OCI-LY7 (cell line): ENCODE results near the gene EP400. TPM values are rescaled to one million over a fixed set of nuclear protein-coding genes. Genes with fewer than 3 reads are reported as not detected.

ENCODE experiments used
- BruUV-seq: library from RNA; stranded (reverse); fragments of 400-500 nt; replicated peaks from 2 replicates; lab custom pipeline; 2021; lab: Mats Ljungman, UMichigan
- CTCF ChIA-PET: fragments of 300-600 bp; sonication (Branson Sonifier 250); formaldehyde crosslinking; loops from one replicate; lab custom pipeline; 2022; ENCODE audit warnings: antibody characterized with exemption; ENCODE audit not compliant: unreplicated experiment; lab: Charles Lee
- POLR2A ChIA-PET: fragments of 300-600 bp; sonication (Branson Sonifier 250); formaldehyde crosslinking; loops from one replicate; lab custom pipeline; 2022; ENCODE audit warnings: antibody characterized with exemption; lab: Charles Lee
- DNase-seq: peaks from one replicate; pipeline ENCODE4 v3.0.0-alpha.2; 2015; ENCODE audit warnings: low spot score
- H2AFZ ChIP-seq: fragments of 200-600 bp; sonication (generic), shearing (Covaris generic); 2 replicates; pipeline ENCODE4 v1.6.1; 2014; ENCODE audit warnings: mild to moderate bottlenecking, antibody characterized with exemption, low read length, moderate library complexity
- H3K27ac ChIP-seq: fragments of 200-600 bp; sonication (generic); 2 replicates; pipeline ENCODE4 v1.5.1; 2014; ENCODE audit warnings: mixed run types, low read depth, mild to moderate bottlenecking, moderate library complexity, low read length, inconsistent platforms; ENCODE audit not compliant: poor library complexity, severe bottlenecking
- H3K36me3 ChIP-seq: fragments of 200-600 bp; sonication (generic); 2 replicates; pipeline ENCODE4 v1.6.1; 2014; ENCODE audit warnings: mild to moderate bottlenecking, antibody characterized with exemption, low read length, moderate library complexity, mixed read lengths; ENCODE audit not compliant: insufficient read depth
- H3K4me1 ChIP-seq: fragments of 200-600 bp; sonication (generic); 2 replicates; pipeline ENCODE4 v1.5.1; 2014; ENCODE audit warnings: mild to moderate bottlenecking, low read length; ENCODE audit not compliant: insufficient read depth, poor library complexity, severe bottlenecking
- H3K4me2 ChIP-seq: fragments of 200-600 bp; sonication (generic); 2 replicates; pipeline ENCODE4 v1.6.1; 2014; ENCODE audit warnings: mild to moderate bottlenecking, low read length
- H3K4me3 ChIP-seq: fragments of 200-600 bp; sonication (generic); 2 replicates; pipeline ENCODE4 v1.5.1; 2014; ENCODE audit warnings: mild to moderate bottlenecking, low read depth, low read length; ENCODE audit not compliant: poor library complexity, severe bottlenecking
- H3K79me2 ChIP-seq: fragments of 200-600 bp; sonication (generic); 2 replicates; pipeline ENCODE4 v1.6.1; 2016; ENCODE audit warnings: low read depth, mild to moderate bottlenecking, low read length, moderate library complexity, mixed read lengths; ENCODE audit not compliant: insufficient read depth
- H3K9me2 ChIP-seq: fragments of 200-600 bp; sonication (generic); 2 replicates; pipeline ENCODE4 v1.6.1; 2016; ENCODE audit warnings: mild to moderate bottlenecking, low read length, mixed read lengths; ENCODE audit not compliant: insufficient read depth
- H3K9me3 ChIP-seq: fragments of 200-600 bp; sonication (generic); 2 replicates; pipeline ENCODE4 v1.6.1; 2014; ENCODE audit warnings: mild to moderate bottlenecking, mixed run types, low read length, mixed read lengths
- H4K20me1 ChIP-seq: fragments of 200-600 bp; sonication (generic); 2 replicates; pipeline ENCODE4 v1.6.1; 2014; ENCODE audit warnings: mild to moderate bottlenecking, antibody characterized with exemption, low read length, moderate library complexity, mixed read lengths; ENCODE audit not compliant: insufficient read depth
- CTCF ChIP-seq: fragments of 200-600 bp; sonication (generic); conservative IDR thresholded peaks from 2 replicates; pipeline ENCODE4 v1.5.1; 2014; ENCODE audit warnings: mild to moderate bottlenecking, antibody characterized with exemption, low read length, moderate library complexity, mixed read lengths
- EZH2phosphoT487 ChIP-seq: fragments of 200-600 bp; sonication (generic); IDR thresholded peaks from 2 replicates; pipeline ENCODE4 v1.6.1; 2018; ENCODE audit warnings: low read depth, borderline replicate concordance, mild to moderate bottlenecking, mixed run types, antibody characterized with exemption, low read length, moderate library complexity, mixed read lengths
- intact Hi-C: fragments of 100-400 bp; cut with micrococcal nuclease; formaldehyde crosslinking; loops from one replicate; pipeline ENCODE4 v1.10.0; 2022; ENCODE audit not compliant: unreplicated experiment
- total RNA-seq, 2 experiments: library from RNA; depleted of rRNA in 1 of 2; stranded (reverse); fragments of >200 nt in 1 of 2; shearing (Covaris generic) in 1 of 2; gene quantifications; 2 replicates each; pipeline ENCODE4 v1.2.3, GENCODE V29; 2014 to 2022

EP400 gene
- total RNA-seq, 2 experiments from 2014 or later, result 20.7 to 56.2 TPM

DNA sequence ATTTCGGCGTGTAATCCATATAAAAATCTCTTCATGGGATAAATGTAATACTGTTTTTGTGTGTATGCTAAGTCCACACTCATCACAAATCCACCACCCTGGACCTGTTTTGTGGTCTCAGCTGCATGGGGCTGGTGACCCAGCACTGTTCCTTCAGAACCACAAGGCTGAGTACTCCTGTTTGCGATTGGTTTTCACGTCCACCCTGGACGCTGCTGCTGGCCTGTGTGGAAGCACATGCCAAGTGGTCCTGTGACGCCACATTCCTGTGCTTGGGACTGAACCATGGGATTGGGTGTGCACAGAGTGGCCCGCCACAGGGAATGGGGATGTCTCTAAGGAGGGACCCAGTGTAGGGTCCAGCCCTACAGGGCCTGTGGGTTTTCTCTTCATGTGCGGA lies 16.4 kb upstream of the EP400 start:
- Histone ChIP-seq H3K4me3 (no peak overlapping the region), H3K4me1 (peaks cover 15% of the 10 kb centered on the region), H3K9me3 (no peaks in the 10 kb centered on the region), H3K79me2 (peaks cover 25% of the 10 kb centered on the region), H2AFZ (no peak overlapping the region), H3K4me2 (no peak overlapping the region), H3K36me3 (peaks cover 81% of the 10 kb centered on the region), H4K20me1 (peaks cover 4% of the 10 kb centered on the region; the same call in 1 of the 2 replicates), H3K27ac (no peak overlapping the region), H3K9me2 (no peaks in the 10 kb centered on the region)
- DNase-seq, result no peak
- CTCF ChIA-PET, result no interaction called here
- intact Hi-C loops, result no loop called here
- POLR2A ChIA-PET, result no interaction called here
- no TSS peak for BruUV-seq
- no peak for TF ChIP-seq CTCF
- TF ChIP-seq EZH2phosphoT487, result no peak

DNA sequence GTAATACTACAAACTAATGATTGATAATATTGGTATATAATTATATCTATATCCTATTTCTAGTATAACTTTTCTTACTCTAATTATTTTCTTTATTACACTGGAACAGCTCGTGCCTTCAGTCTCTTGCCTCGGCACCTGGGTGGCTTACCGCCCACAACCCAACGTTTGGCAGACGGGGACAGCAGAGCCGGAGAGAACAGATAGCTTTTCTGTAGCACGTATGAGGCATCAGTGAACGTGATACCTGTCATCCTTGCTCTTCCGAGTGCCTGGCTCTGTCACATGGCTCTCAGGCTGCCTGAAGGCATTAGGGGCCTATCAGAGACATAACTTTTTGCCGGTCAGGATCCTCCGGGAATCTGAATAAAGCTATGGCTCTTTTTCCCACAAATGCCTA lies 15.2 kb upstream of the EP400 start:
- intact Hi-C loops, result no loop called here
- Histone ChIP-seq H2AFZ (no peak overlapping the region), H3K4me1 (peaks cover 15% of the 10 kb centered on the region), H3K9me3 (no peaks in the 10 kb centered on the region), H3K36me3 (peaks cover 93% of the 10 kb centered on the region), H3K9me2 (no peaks in the 10 kb centered on the region), H3K27ac (no peak overlapping the region), H3K79me2 (peaks cover 20% of the 10 kb centered on the region), H4K20me1 (peaks cover 4% of the 10 kb centered on the region; the same call in 1 of the 2 replicates), H3K4me2 (no peak overlapping the region), H3K4me3 (no peak overlapping the region)
- POLR2A ChIA-PET, result no interaction called here
- no peak for DNase-seq
- no TSS peak for BruUV-seq
- no peak for TF ChIP-seq CTCF
- TF ChIP-seq EZH2phosphoT487, result no peak
- CTCF ChIA-PET, result no interaction called here

- Histone ChIP-seq H4K20me1 (no peaks in the 10 kb centered on the region; the same call in 1 of the 2 replicates), H3K4me3 (no peak overlapping the region), H3K9me2 (no peaks in the 10 kb centered on the region), H3K79me2 (no peaks in the 10 kb centered on the region), H3K4me1 (no peaks in the 10 kb centered on the region), H3K4me2 (no peak overlapping the region), H2AFZ (no peak overlapping the region), H3K9me3 (no peaks in the 10 kb centered on the region), H3K36me3 (peaks cover 98% of the 10 kb centered on the region), H3K27ac (no peak overlapping the region)
- no TSS peak for BruUV-seq
- DNase-seq, result no peak
- CTCF ChIA-PET, result no interaction called here
- POLR2A ChIA-PET, result no interaction called here
- intact Hi-C loops, result no loop called here
- no peak for TF ChIP-seq EZH2phosphoT487
- TF ChIP-seq CTCF, result no peak
Measured at GRCh38 chr12:131938082-131938481, 11.7 kb upstream of the EP400 start.
